GM19193 (cell line): ENCODE measurements around the gene SLC24A3.

Experiments
- POLR2A ChIP-seq: IDR thresholded peaks from 4 replicates; pipeline ENCODE4 v1.6.1; 2011; ENCODE audit not compliant: insufficient read depth, insufficient read length; ENCODE audit errors: extremely low read depth

SLC24A3 gene

DNA sequence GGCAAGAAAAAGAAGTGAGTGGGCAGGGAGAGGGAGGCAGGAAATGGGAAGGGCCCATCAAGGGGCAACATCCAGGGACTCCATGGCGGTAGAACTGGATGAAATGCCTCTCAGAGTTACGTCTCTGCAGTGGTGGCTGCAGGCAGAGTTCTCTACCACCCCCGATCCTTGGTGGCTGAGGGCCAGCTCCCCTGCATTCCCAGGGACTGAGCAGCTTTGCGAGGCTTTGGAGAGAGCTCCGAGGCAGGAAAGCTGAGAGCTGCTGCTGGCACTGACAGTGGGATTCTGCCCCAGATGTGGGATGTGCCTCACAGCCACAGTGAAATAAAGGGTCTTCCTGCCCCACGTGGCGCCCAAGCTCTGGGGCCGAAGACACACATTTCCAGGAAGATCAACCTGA is 236.6 kb downstream of the SLC24A3 start:
- no peak for TF ChIP-seq POLR2A

DNA sequence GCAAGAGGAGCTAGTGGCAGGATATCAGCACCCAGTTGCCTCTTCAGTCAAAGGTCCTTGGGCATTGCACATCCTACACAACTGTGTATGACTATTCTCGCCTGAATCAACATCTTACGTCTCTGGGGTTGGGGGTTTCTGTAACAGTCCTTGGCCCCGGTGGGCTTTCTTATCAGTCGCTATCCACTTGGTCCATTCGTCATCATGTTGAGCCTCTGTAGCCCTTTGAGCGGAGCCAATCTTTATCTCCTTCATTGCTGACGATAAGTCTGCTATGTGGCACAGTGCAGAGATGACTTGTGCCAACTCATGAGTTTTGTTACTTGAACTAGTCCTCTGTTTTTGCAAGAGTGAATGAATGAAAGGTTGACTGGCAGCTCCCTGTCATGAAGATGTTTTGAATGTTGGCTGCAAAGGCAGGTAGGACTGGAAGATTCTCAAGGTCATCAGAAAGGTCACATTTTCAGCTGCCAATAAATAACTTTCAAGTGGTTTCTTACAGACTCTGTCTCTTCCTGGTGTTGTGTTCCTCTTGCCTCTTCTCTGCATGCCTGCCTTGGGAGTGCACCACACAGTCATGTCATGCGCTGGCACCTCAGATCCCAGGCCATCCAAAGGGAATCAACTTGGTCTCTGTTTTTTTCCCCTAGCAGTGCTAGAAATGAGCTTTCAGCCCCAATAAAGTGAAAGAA is 238.9 kb downstream of the SLC24A3 start:
- no peak for TF ChIP-seq POLR2A

DNA sequence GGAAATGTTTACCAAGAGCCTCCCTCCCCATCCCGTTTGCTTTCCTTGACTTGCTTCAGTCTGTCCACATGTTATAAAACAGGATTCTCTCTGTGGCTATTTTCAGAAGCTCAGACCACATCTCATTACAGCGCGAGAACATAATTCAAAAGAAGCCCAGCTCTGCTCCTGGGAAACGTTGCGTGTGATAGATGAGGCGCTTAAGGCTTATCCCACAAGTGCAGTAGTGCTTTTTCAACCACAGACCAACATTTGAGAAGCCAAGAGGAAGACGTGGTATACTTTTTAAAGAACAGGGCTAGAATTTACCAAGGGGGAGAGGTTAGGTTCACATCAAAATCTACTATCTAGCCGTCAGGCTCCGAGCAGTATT is 239.5 kb downstream of the SLC24A3 start:
- TF ChIP-seq POLR2A: no peak

DNA sequence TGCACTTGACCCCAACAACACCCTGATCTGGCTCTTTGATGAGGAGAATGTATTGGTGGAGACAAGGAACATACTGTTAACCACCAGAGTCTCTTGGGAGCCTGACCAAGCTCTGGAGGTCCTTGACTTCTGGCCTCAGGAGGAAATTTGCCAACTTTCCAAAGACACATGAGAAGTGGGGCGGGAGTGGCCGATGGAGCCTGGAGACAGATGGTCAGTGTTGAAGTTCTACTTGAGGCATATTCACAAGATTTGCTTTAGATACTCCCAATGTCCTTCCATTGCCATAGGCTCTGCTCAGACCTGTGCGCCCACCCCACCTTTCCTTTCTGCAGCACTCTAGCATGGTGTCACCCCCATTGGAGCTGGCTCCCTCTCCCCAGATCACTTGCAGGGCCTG is 241.0 kb downstream of the SLC24A3 start:
- TF ChIP-seq POLR2A: no peak

DNA sequence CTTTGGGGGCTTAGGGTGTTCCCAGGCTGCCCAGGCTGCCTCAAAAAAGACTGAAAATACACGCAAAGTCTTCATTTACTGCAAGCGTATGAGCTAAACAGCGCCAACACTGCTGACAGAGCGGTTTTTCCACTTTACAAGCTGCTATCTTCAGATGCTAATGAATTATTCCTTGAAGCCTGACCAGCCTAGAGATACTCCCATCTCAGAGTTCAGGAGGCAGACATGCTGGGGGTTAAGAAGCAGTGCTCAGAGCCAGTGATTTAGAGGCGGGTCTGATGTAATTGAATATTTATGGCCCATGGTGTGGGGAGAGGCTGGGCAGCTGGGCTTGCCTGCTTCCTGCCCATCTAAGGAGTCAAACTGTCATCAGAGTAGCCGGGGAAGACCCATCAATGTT is 241.4 kb downstream of the SLC24A3 start:
- no peak for TF ChIP-seq POLR2A

DNA sequence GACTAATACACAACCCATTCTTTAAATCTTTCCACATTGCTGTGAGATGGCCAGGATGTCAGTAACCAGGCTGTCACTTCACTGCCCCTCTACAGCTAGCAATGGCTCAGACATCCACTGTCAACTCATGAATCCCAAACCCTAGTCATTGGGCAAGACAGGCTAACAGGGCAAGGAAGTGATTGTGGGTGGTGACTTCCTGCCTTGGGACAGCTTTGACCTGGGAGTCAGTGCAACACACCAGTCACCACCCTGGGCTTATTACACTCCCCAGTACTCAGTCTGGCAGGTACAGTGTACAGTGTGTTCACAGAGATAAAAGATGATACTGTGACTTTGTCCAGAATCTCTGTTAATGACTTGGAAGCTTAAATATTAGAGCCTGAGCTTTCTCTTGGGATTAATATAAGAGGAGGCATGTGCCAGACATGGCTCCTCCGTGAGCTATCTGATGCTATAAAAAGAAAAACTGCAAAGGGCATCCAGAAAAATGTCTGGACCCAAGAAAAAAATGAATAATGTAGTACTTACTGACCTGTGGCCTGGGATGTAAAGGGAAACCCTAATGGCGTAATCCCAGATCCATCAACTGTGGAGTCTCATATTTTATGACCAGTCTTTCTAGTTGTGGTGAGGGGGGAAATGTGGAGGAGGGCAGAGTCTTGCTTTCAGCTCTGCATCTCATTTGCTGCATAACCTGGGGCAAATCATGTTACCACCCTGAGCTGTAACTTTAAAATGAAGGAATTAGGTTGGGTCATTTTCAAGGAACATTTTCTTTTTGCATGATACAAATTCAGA is 244.4 kb downstream of the SLC24A3 start:
- TF ChIP-seq POLR2A: no peak

DNA sequence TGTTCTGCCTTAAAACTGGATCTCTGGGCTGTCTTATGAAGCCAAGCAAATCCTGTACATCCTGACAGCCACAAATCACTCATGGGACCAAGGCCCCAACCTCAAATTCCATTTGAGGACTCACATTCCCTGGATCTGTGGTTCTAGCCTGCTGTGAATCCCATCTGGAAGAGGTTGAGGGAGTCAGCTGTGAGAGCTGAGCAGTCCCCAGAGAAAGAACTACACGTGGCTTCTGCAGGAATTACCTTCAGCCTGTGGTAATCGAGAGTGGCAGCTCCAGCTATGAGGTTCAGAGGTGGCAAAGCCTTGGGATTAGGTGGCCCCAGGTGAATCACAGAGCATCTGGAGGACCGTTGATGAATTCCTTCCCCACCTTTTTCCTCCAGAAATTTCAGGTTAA is 245.2 kb downstream of the SLC24A3 start:
- TF ChIP-seq POLR2A: no peak

DNA sequence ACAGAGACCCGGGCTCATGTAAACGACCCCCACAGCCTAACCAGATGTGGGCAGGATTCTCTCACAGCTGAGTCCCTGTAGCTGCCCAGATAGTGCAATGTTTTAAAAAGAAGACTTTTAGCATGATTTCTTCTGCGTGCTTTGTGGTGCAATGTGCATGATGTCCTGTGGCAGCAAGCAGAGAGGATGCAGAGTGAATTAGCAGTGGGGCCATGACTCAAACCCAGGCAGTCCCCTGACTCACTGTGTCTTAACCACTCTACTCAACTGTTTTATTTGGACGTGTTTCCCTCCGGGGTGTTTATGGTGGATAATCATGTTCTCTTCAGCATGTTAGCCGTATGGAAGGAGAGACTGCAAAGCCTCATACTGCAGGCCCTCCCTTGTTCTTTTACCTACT is 247.9 kb downstream of the SLC24A3 start:
- TF ChIP-seq POLR2A: no peak

DNA sequence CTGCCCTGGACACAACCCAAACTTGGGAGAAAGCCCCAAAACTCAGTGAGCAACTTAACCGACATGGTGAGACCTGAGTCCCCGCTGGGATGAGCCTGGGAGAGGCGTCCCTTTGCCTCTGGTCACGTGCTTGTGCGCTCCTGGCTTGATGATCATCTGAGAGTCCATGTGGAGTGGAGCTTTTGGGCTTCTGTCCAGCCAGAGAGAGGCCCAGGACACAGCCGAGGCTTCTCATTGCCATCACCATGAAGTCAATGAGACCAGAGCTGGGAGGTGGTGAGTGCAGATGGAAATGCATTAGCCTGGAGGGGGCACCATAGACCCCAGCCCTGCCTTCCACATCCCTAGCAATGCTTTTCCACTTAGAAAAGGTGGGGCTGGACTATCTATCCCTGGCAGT is 250.0 kb downstream of the SLC24A3 start:
- TF ChIP-seq POLR2A: no peak

DNA sequence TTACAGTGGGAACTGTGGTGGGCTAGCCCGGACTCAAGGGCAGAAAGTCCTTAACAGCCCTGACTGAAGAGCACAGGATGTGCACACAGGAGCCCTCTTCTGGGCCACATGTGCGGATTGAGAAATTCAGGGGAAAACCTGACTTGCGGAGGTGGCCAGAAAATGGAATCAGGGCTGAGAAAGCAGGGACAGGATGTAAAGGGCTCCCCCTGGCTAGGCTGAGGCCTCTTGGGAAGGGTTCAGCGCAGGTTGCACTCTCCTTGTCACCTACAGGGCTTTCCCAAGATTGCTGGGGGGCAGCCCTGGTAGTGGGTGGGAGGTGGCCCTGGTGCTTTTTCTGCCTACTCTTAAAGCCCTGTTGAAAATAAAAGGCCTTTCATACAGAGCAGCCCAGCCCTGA is 251.2 kb downstream of the SLC24A3 start:
- no peak for TF ChIP-seq POLR2A

DNA sequence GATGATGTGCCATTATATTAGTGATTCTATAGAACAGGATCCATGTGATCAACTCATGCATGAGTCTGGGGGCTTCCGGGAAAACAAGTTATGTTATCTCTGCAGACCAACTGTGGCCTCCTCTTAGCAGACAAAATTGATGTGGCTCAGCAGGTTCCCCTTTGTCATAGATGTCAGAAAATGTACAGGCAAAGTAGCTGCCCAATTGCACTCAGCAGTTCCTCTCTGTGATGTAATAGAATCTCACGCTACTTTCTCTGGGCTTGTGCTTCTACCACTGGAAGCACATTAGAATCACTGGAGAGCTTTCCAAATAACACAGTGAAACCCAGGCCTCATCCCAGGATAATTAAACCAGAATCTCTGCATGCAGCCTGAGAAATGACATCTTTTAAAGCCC is 253.1 kb downstream of the SLC24A3 start:
- no peak for TF ChIP-seq POLR2A

DNA sequence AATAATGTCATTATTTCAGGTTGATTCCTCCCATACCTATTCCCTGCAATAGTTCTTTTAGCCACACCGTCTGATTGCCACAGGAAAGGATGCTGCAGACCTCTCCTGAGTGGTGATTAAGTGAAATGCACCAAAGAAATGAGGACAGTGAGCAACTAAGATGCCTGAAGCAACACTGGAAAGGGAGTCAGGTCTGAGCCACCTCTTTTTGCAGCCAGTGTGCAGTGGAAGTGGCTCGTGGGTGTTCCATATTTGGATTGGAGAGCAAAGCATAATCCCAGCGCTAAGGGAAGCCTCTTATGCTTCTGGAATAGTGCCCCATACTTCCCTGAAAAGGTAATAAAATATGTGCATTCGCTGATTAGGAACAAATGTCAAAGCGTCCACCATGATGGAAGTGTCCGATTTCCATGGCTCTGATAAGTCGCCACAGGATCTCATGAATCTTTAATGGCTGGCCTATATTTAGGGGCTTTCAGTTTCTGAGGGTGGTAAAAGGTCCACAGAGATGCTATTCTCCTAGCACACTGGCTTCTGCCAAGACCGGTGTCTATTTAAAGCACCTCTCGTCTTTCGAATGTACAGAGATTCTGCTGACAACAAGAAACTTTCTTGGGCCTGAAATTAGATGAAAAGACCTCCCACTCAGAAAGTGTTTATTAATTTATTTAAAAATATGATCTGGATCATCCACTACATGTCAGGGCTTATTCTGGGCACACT is 253.9 kb downstream of the SLC24A3 start:
- TF ChIP-seq POLR2A: no peak

DNA sequence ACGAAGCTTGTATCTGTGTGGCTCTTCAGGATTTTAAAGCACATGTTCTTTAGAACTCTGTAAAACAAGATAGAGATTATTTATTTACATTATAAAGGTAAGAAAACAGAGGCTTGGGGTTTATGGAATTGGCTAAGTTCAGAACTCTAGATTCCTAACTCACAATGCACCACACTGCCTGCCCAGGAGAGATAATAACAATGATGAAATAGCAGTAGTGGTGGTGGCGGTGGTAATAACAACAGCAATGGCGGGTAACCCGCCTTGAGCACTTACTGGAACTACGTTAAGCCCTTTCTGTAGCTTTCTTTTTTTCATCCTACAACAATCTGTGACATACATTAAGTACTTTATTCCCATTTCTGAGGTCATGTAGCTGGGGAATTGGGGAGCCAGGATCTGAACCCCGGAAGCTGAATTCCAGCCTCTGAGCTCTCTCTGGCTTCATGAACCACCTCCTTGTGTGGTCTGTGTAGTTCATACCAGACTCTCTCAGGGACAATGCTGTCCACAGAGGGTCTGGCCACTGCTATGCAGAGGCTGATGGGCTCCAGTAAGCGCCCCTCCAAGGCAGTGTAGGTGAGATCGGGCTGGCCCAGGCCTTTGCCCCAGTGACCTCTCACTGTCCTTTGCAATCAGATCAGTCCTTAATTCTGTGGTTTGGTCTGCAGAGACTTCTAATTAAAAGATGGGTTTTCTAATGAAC is 260.9 kb downstream of the SLC24A3 start:
- no peak for TF ChIP-seq POLR2A

DNA sequence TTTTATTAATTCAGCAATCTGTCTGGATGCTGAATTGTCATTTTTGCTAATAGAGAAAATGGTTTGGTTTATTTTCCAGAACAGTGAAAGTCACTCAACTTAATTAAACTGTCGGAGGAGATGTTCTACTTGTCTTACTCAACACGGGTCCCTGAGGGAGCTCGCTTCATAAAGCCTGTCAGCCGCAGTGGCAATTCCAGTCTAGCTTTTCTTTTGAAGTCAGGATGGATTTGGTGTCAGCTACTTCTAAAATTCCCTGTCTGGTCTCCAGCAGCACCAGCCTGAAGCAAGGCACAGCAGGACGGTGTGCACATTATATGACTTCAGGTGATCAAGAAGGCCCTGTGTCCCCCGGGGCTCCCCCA is 261.5 kb downstream of the SLC24A3 start:
- no peak for TF ChIP-seq POLR2A

DNA sequence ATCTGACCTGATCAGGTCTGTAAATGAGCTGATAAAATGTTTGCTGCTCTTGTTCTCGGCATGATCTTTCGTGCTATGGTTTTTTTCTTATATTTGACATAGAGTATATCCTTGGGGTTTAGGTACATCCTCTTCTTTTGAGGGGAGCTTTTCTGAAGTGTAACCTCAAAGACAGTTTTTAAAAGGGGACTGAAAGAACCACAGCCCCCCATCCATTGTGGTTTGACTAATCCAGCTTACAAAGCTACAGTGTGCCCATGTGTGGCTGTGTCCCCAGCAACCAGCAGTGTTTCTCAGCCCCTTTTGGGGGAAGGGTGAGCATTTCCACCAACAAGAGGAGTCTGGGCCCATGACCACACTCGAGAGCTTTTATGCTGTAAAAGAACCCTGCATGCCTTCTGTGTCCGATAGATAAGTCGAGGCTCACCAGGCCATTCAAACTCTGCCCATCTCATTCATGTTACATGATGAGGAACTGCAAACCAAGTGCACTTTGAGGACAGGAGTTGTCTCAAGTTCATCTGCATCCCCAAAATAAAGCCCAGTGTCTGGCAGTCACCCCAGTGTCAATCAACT is 266.0 kb downstream of the SLC24A3 start:
- TF ChIP-seq POLR2A: no peak
